GOT3 (cell line): ENCODE data around the gene ZNF236.

Experiments
- DNase-seq: peaks from one replicate; lab custom pipeline; 2025; ENCODE audit warnings: mixed read lengths; lab: John Stamatoyannopoulos, UW

ZNF236 gene

DNA sequence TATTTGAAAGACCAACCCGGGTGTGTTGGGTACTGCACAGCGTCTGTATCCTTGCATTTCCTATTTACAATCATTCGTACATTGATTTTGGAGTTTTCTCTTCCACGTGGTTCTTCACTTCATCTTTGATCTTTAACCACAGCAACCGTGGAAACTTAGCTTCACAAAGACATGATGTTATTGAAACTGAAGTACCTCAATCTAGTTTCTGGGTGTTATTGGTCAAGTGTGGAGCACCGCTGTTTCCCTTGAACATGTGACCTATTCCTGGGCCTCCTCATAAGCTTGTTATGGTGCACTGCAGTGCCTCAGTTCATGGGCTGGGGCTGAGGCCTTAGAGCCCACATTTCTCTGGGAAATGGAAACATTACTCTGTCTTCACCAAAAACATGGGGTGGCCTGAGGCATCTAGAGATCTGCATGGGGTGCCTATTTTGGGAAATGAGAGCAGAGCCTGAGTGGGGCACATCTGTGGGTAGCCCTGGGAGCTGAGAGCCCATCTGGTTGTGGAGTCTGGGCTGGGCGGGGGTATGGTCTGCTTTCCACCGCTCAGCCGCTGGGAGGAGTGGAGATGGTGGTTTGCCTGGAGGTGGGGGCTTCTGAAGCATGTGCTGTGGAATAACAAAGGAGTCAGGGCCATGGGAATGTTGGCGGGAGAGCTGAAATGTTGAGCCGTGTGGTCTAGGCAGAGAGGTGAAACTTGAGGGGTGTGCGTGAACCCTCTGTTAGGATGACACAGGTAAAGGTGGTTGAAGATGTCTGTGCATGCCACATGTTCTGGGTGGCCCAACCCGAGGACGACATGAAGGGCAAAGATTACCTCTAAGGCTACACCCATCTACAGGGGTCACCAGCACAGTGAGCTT, 37.4 kb downstream of the ZNF236 start:
- DNase-seq: no peak

DNA sequence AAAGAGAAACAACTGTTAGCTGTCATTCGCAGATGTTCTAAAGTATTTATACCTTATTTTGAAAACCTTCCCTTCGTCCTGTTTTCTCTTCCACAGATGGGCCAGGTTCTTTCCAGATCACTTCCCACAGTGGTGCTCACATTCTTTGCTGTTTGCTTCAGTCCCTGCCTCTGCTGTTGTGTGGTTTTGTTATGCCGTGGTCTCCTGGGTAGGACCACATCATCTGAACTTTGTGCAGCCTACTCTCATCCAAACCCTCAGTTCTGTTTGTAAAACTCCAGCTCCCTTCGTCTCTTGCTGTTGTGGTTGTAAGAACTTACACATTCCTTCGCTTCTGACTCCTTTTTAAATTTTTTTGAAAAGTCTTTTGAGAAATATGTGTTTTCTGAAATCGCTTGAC, 38.1 kb downstream of the ZNF236 start:
- DNase-seq: no peak

DNA sequence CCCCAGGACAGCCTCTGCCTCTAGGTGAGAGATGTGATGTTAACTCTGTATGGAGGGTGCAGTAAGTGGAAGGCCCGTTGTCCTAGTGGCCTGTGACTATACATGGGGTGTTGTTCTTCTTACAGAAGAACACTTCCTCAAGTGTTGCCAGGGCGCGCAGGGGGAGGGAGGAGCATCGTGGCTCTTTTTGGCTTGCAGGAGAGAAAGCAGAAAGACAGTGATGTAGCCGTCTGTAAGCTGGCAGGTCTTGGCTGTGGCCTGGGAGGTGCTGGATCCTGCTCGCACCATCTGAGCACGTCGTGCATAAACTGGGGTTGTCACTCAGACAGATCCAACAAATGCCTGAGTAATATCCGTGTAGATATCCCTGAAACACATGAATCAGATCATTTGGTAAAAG, 44.3 kb downstream of the ZNF236 start:
- no peak for DNase-seq

DNA sequence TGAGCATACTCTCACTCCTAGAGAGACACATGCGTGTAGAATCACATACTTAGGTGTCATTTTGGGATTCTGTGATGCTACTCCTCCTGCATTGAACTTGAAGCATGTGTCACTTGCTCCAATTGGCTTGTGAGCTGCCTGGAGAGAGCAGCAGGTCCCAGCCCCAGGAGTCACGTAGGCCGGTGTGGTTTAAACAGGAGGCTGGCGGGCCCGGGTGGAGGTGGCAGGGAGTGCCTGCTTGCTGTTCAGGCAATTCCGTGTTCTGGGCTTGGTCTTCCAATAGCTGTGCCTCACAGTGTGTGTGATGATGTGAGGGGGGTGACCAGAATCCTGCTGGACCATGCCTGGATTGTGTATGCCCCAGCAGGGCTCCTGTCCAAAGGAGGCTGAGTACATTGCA, 51.0 kb downstream of the ZNF236 start:
- DNase-seq: no peak

DNA sequence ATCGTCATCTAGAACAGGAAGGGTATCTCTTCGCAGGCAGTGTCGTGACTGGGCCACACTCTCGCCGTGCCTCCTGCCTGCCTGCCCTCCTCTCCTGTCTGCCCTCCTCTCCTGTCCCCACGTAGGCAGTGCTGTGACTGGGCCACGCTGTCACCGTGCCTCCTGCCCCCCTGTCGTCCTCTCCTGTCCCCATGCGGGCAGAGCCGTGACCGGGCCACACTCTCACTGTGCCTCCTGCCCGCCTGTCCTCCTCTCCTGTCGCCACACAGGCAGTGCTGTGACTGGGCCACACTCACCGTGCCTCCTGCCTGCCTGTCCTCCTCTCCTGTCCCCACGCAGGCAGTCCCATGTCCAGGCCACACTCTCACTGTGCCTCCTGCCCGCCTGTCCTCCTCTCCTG, 51.4 kb downstream of the ZNF236 start:
- DNase-seq: no peak

DNA sequence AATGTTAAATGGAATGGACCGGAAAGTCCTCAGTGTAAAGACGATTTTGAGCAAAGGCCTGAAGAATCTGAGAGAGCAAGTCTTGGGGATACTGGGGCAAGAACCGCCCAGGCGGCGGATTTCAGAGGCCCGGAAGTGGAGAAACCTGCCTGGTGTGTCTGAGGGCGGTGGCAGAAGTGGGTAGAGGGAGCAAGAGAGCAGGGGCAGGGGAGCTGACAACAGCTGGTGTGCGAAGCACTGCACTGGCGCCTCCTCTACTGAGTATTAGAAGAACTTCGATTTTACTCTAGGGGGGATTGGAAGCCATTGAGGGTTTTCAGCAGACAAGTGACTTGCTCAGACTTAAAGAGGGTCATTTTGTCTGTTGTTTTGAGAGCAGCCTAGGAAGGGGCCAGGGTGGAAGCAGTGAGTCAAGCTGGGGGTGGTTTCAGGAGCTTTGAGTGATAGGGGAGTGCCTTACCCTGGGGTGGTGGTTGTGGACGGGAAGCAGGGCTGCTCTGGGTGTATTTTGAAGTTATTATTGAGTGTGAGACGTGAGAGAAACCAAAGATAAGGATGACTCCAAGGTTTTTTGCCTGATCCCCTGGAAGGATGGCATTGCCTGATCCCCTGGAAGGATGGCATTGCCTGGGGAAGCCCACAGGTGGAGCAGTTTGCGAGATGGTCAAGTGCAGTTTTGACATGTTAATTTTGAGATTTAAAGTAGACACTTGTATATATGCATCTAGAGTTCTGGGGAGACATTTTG, 52.5 kb downstream of the ZNF236 start:
- DNase-seq: no peak

DNA sequence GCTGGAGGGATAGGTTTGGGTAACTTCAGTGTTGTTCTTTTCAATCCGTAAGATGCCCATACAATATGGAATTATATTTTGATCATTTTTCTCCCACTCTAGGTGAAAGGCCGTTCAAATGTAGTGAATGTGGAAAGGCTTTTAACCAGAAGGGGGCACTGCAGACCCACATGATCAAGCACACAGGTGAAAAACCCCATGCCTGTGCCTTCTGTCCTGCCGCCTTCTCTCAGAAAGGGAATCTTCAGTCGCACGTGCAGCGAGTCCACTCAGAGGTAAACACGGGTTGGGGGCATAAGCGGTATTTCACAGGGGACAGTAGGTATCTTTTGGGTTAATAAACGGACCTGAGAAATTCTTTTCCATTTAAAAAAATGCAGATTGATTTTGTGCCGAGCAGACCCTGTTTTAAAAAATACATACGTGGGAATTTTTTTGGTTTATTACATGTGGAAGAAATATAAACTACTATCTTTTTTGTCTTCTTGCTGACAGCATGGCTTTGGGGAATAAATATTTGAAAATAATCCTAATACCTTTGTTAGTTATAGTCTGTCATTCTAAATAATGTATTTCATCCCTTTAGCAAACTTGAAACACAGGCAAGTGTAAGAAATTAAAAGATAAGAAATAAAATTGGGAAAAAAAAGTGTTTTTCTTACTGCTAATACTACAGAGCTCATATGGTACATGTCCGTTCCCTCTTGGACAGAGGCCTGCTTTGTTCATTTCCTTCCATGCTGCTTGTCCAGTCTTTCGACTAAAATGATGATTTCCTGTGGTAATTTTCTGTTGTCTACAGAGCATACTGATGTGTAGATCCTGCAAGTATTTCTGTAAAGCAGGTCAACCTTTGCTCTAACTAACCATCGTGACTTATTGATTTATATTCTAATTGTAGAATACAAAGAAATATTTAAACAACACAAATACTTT, 53.3 kb downstream of the ZNF236 start:
- no peak for DNase-seq

DNA sequence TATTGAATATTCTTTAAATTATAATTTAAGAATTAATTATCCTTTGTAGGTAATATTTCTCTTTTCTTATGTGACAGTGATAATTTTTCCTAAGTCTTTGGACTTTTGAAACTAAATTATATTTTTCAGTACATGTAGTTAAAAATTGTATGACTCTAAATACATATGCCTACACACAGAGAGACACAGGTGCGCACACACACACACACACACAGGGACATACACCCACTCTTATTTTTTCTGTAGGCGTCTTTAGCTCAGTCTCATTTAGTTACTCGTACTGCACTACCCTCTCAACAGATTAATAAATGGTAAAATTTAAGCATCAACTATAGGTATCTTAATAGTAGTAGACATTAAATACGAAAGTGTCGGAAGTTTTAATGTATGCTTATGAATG, 56.1 kb downstream of the ZNF236 start:
- DNase-seq: no peak

DNA sequence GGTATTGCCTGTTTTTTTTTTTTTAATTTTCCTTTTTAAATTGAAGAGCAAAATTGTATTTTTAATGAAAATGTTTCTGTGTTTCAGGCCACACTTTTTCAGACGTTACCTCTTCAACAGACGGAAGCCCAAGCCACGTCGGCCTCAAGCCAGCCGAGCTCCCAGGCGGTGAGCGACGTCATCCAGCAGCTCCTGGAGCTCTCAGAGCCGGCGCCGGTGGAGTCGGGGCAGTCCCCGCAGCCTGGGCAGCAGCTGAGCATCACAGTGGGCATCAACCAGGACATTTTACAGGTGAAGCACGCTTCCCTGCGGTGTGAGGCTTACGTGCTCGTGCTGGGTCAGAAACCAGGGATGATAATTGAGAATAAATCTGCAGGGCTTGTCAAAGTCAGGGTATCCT, 57.7 kb downstream of the ZNF236 start:
- no peak for DNase-seq

DNA sequence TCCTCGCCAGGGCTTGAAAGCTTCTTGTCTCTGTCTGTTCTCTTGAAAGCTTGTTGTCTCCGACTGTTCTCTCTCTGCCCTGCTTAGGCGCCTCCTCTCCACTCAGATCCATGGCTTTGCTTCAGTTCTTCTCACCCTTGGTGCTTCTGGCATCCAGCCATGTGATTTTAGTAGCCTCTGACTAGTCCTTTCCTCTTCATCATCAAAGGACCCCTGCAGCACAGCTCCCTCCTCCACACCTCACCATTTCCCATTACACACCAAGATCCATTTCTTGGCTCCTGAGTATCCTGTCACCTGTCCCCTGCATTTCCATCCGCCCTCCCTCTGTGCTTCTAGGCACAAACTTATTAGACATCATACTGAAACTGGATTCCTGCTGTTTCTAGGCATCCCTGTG, 59.4 kb downstream of the ZNF236 start:
- DNase-seq: no peak

DNA sequence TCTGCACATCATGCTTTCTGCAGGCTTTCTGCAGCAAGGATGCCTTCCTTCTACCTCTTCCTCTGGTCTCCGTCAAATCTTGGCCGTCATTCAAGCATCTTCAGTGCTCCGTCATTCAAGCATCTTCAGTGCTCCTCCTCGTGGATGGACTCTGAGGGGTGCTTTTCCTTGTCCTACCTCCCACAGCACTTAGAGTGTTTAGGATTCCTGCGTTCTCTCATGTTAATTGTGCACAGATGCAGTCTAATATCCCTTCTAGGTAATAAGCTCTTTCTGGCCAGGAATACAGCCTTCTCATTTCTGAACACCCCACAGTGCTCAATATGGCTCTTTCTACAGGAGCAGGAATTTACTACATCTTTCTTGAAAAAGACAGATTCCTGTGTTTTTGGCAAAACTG, 59.8 kb downstream of the ZNF236 start:
- no peak for DNase-seq

DNA sequence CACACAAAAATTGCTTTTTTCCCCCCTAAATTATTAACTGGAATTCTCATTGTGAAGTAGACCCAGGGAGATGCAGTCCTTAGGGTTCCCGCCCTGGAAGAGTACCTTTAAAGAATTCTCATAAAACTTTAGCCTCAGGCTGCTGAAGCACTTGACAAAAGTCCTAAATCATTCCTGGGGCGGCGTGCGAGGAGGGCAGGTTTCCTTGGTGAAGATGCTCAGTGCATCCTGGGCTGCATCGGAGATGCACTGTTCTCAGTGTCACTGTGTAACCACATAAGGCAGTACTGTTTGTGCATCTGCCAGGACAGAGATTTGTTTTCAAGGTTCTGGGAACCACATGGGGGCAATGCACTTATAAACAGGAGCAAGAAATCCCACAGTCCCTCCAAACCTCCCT, 62.6 kb downstream of the ZNF236 start:
- DNase-seq: no peak

DNA sequence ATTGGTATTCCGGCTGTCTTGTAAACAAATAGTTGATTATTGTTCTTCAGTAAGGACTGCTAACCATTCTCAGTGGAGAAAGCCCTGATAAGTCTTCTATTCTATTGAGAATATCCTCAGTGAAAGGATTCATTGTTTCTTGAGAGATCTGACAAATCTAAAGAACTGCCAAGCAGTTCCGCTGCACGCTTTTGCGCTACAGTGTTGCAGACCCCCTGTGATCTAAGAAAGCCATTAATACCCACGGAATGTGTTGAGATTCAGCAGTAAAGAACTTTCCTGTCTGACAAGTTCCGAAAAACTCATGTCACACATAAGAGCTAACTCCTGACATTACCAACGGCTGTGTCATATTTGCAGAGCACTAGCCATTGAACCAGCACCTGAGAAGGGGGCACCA, 63.8 kb downstream of the ZNF236 start:
- DNase-seq: no peak

DNA sequence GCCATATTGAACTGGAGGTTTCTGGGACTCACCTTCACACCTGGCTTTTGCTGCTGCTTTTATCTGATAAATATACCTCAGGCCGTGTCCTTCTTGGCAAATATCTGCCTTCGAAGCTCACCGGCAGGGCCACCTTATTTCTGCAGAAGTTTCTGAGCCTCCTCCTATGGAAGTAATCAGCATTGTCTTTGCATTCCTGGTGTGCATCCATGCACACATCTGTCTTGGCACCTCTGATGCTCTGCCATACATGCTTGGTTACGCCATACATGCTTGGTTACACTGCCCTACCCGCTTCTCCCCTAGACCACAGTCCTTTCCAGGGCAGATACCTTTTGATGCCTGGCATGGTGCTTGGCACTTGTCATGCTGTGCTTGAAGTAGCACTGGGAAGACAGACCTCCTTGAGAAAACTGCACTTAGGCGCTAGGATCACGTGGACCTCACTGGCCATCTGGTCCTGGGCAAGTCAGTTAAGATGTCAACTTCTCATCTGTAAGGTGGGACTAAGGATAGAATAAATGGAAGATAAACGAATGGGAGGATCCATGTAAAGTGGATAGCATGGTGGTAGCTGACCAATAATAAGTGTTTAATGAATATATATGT, 66.8 kb downstream of the ZNF236 start:
- DNase-seq: no peak

DNA sequence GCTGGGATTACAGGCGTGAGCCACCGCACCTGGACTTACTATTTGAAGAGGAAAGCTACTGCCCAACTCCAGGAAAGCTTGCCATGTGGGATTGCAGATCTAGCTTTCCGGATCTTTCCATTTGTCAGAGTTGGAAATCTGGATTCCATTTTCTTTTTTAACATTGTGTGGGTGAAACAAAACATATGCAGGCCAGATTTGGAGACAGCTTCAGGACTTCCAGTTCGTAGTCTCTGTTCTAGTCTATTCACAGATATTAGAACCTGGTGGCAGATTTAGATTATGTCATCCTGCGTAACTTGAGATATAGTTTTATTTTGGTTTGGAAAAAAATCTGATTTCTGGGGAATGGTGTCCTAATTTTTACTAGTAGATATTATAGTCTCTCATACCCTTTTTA, 70.5 kb downstream of the ZNF236 start:
- no peak for DNase-seq

DNA sequence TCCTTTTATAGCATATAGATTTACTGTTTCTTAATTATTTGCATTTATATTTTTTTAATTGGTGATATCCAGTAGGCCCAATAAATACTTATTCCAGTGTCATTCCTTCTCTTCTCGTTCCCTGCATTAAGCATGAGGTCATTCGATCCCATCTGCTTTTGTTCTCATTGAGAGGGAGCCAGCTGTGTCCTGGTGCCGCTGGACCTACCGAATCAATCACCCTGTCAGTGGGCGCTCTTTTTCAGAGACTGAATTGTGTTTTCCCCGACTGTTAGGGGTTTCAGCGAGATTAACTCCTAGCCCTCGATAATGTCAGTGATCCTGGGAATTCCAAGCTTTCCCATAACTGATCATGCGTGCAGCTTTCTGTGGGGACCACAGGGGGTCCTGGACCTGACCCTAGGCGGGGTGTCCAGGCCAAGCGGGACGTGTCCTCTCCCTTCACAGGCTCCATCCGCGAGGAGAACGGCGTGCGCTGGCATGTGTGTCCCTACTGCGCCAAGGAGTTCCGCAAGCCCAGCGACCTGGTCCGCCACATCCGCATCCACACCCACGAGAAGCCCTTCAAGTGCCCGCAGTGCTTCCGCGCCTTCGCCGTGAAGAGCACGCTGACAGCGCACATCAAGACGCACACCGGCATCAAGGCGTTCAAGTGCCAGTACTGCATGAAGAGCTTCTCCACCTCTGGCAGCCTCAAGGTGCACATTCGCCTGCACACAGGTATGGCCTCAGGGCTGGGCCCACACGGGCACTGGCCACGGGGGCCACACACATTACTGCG, 72.4 kb downstream of the ZNF236 start:
- no peak for DNase-seq

DNA sequence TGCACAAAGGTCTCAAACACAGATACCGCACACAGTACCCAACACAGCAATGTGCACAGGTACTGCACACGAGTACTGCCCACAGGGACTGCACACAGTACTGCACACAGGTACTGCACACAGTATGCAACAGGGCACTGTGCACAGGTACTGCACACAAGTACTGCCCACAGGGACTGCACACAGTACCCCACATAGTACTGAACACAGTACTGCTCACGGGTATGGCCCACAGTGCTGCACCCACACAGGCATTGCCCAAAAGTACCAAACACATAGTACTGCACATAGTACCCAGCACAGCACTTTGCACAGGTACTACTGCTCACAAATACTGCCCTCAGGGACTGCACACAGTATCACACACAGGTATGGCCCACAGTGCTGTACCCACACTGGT, 73.1 kb downstream of the ZNF236 start:
- DNase-seq: no peak

DNA sequence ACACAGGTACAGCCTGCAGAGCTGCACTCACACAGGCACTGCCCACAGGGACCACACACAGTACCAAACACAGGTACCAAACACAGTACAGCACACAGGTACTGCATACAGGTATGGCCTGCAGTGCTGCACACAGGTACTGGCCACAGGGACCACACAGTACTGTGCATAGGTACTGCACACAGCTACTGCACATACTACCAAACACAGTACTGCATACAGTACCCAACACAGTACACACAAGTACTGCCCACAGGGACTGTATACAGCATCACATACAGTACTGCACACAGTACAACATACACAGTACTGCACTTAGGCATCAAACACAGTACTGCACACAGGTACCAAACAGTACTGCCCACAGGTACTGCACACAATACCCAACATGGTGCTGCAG, 74.3 kb downstream of the ZNF236 start:
- DNase-seq: no peak

DNA sequence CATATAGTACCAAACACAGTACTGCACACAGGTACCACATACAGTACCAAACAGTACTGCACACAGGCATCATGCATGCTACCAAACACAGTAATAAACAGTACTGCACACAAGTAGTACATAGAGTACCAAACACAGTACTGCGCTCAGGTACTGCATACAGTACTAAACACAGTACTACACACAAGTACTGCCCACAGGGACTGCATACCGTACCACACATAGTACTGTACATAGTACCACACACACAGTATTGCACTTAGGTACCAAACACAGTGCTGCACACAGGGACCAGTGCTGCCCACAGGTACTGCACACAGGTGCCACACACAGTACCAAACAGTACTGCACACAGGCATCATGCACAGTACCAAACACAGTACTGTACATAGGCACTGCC, 74.9 kb downstream of the ZNF236 start:
- no peak for DNase-seq

DNA sequence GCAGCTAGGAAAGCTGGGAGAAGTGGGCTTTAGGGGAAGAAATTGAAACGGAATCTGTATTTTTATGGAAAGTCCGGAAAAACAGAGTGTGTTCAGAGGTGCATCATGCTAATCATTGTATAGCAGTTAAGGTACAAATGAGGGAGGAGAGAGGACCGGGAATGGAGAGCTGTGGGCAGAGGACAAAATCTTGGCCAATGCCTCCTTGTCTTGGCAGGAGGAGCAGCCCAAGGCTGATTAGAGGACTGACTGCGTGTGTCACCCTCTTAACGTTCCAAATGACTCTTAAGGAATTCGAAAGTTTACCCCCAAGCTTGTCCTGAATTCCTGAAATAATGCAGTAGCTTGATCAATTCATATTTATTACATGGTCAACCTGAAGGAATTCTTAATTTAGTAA, 81.0 kb downstream of the ZNF236 start:
- no peak for DNase-seq

DNA sequence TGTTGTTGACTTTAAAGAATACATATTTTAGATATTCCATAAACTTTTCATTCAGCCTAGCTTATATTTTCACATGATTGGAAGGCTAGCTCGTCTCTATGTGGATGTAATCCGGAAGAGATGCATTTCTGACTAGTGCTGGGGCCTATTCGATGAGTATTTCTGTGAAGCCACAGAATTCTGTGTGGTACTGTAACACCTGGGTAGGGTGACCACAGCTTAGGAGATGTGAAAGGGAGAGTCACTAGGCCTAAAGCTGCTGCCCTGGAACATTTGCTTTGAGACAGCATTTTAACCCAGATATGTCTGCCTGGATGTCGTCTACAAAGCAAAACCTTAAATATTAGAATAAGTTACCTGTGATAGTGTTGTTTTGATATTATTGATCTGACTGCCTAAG, 83.5 kb downstream of the ZNF236 start:
- no peak for DNase-seq
